Measurements from ENCODE around the gene DCAF8. TPM values are rescaled to one million over a fixed set of nuclear protein-coding genes. Genes with fewer than 3 reads are reported as not detected.
A peak's percentile ranks its signal among the peaks of the same experiment; 100 is the strongest.

DCAF8 gene
- total and polyA plus RNA-seq, 12 donors: 64.3 to 162 (median 132) TPM

- Histone ChIP-seq H3K27me3 (no peaks in the 10 kb centered on the region), H3K4me3 (peak within 1 kb of the TSS; percentile 48 to 80 (median 78)), H3K27ac (peak within 1 kb of the TSS; percentile 70 to 92 (median 88)), H3K4me1 (replicated peaks in 1 of 2) (peaks cover 11 to 20% of the 10 kb centered on the region in 2 donors), H3K36me3 (replicated peaks in 1 of 2) (peaks cover 0 to 48% of the 10 kb centered on the region in 2 donors), H3K9me3 (replicated peaks in 1 of 3) (no peaks in the 10 kb centered on the region)
- intact Hi-C loops (cut with DNase I): no loop called here
- WGBS, 4 donors: 0 to 1% (median 1%) methylated on average over 27 of the region's 27 CpGs
- peak; percentile 94 to 98 (median 96) for DNase-seq
- peak; percentile 29 to 89 for TF ChIP-seq POLR2A (IDR thresholded peaks at IDR 0.05)
- no peak for TF ChIP-seq CTCF (IDR thresholded peaks at IDR 0.05)
Observed at GRCh38 chr1:160284782-160285344, 22.5 kb upstream of the DCAF8 start, which contains the start of gene PEX19. TSS of gene PEX19 (minus strand) at chr1:160285133. CDS start at chr1:160285124, 9 bp downstream.

- H3K9me3 ChIP-seq (replicated peaks in 1 of 3): no peaks in the 10 kb centered on the region
- H3K4me1 ChIP-seq (replicated peaks in 1 of 2): peaks cover 11 to 20% of the 10 kb centered on the region in 2 donors
- peak in 6 of 7 donors; percentile 63 to 84 (median 70) for DNase-seq
- 1 to 2% (median 1%) methylated on average over 14 to 15 of the region's 15 CpGs for WGBS, 4 donors
- intact Hi-C loops (cut with DNase I): no loop called here
- peak overlapping the region; percentile 70 to 92 (median 88) for H3K27ac ChIP-seq
- peaks cover 0 to 48% of the 10 kb centered on the region in 2 donors for H3K36me3 ChIP-seq (replicated peaks in 1 of 2)
- H3K4me3 ChIP-seq: peak overlapping the region; percentile 48 to 80 (median 78)
- H3K27me3 ChIP-seq: no peaks in the 10 kb centered on the region
- TF ChIP-seq CTCF (IDR thresholded peaks at IDR 0.05) (no peak), POLR2A (IDR thresholded peaks at IDR 0.05) (peak; percentile 42 to 80)
Observed at GRCh38 chr1:160284220-160284781, 22.0 kb upstream of the DCAF8 start.

GRCh38 chr1:160282807-160283206 lies 20.5 kb upstream of the DCAF8 start:
- intact Hi-C loops (cut with DNase I): no loop called here
- Histone ChIP-seq H3K4me1 (replicated peaks in 1 of 2) (peaks cover 11 to 20% of the 10 kb centered on the region in 2 donors), H3K27me3 (no peaks in the 10 kb centered on the region), H3K9me3 (replicated peaks in 1 of 3) (no peaks in the 10 kb centered on the region), H3K4me3 (no peak overlapping the region), H3K27ac (no peak overlapping the region), H3K36me3 (replicated peaks in 1 of 2) (peaks cover 0 to 52% of the 10 kb centered on the region in 2 donors)
- WGBS, 4 donors: 90 to 94% (median 92%) methylated on average over 7 of the region's 7 CpGs
- DNase-seq: no peak
- TF ChIP-seq CTCF (IDR thresholded peaks at IDR 0.05) (no peak), POLR2A (IDR thresholded peaks at IDR 0.05) (no peak)

DNA sequence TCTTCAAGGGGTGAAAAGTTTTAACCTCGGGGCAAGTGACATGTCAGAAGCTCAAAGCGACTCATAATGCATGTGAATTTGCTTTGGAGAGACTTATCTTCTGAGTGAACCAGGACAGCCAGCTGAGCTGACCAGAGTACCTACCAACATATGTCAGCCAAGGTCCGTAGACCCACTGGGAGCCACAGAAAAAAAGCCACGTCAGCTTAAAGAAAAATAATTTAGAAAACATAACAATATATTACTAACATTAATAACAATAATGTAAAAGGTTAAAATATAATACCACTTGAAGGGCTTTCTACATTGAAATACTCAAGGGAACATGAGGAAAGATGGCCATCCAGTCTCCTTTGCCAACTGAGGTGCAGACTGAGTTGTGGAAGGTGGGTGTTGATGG lies 15.6 kb upstream of the DCAF8 start:
- 79 to 88% (median 87%) methylated on average over 4 of the region's 4 CpGs for WGBS, 4 donors

More for the DNA sequence above, 15.6 kb upstream of the DCAF8 start:
- Histone ChIP-seq H3K27me3 (no peaks in the 10 kb centered on the region), H3K36me3 (replicated peaks in 1 of 2) (peaks cover 0 to 65% of the 10 kb centered on the region in 2 donors), H3K4me1 (replicated peaks in 1 of 2) (peaks cover 0 to 2% of the 10 kb centered on the region in 2 donors), H3K9me3 (replicated peaks in 1 of 3) (no peaks in the 10 kb centered on the region), H3K4me3 (no peak overlapping the region), H3K27ac (no peak overlapping the region)
- DNase-seq: no peak
- TF ChIP-seq CTCF (IDR thresholded peaks at IDR 0.05) (no peak), POLR2A (IDR thresholded peaks at IDR 0.05) (no peak)
- intact Hi-C loops (cut with DNase I): no loop called here
